GM15510 (cell line): Measurements from ENCODE around the gene SETD2.

Experiments
- POLR2A ChIP-seq: IDR thresholded peaks from 3 replicates; pipeline ENCODE4 v1.6.1; 2011; ENCODE audit warnings: borderline replicate concordance; ENCODE audit not compliant: insufficient read length; ENCODE audit errors: extremely low read depth

Gene SETD2

GRCh38 chr3:47108546-47108945 is 55.4 kb downstream of the SETD2 start:
- TF ChIP-seq POLR2A = no peak

- no peak for TF ChIP-seq POLR2A
Observed at GRCh38 chr3:47104259-47104658, 59.7 kb downstream of the SETD2 start.

GRCh38 chr3:47103619-47104018 is 60.3 kb downstream of the SETD2 start:
- no peak for TF ChIP-seq POLR2A

GRCh38 chr3:47102081-47102600 is 61.8 kb downstream of the SETD2 start:
- TF ChIP-seq POLR2A = no peak

- TF ChIP-seq POLR2A = no peak
Observed at GRCh38 chr3:47098910-47099309, 65.0 kb downstream of the SETD2 start.

- no peak for TF ChIP-seq POLR2A
Observed at GRCh38 chr3:47097864-47098263, 66.0 kb downstream of the SETD2 start.

GRCh38 chr3:47096959-47097358 is 67.0 kb downstream of the SETD2 start:
- TF ChIP-seq POLR2A = no peak

GRCh38 chr3:47092090-47092489 is 71.8 kb downstream of the SETD2 start:
- TF ChIP-seq POLR2A = no peak

GRCh38 chr3:47089630-47090029 is 74.3 kb downstream of the SETD2 start:
- no peak for TF ChIP-seq POLR2A

- no peak for TF ChIP-seq POLR2A
Observed at GRCh38 chr3:47086071-47086470, 77.8 kb downstream of the SETD2 start.

- TF ChIP-seq POLR2A = no peak
Observed at GRCh38 chr3:47083786-47084185, 80.1 kb downstream of the SETD2 start.

- no peak for TF ChIP-seq POLR2A
Observed at GRCh38 chr3:47082519-47082918, 81.4 kb downstream of the SETD2 start.

- TF ChIP-seq POLR2A = no peak
Observed at GRCh38 chr3:47079432-47079831, 84.5 kb downstream of the SETD2 start.

GRCh38 chr3:47073685-47074084 is 90.2 kb downstream of the SETD2 start:
- no peak for TF ChIP-seq POLR2A

- TF ChIP-seq POLR2A = no peak
Observed at GRCh38 chr3:47070770-47071169, 93.1 kb downstream of the SETD2 start.

- no peak for TF ChIP-seq POLR2A
Observed at GRCh38 chr3:47065681-47066080, 98.2 kb downstream of the SETD2 start.

GRCh38 chr3:47065058-47065457 is 98.9 kb downstream of the SETD2 start:
- no peak for TF ChIP-seq POLR2A
